PC-3 (cell line): ENCODE data around the gene RAB11FIP4. TPM values are rescaled to one million over a fixed set of nuclear protein-coding genes. Genes with fewer than 3 reads are reported as not detected.

Experiments used
- ATAC-seq: fragments of 200-7000 bp; cut with Tn5 transposase; 2 replicates; pipeline ENCODE4 v1.9.1; 2020; ENCODE audit warnings: mild to moderate bottlenecking, moderate library complexity
- BruUV-seq: library from RNA; stranded (reverse); fragments of 400-500 nt; replicated peaks from 2 replicates; lab custom pipeline; 2021; lab: Mats Ljungman, UMichigan
- CTCF ChIA-PET: fragments of 300-600 bp; sonication (Branson Sonifier 250); formaldehyde crosslinking; loops from one replicate; lab custom pipeline; 2022; ENCODE audit warnings: antibody characterized with exemption; lab: Charles Lee
- POLR2A ChIA-PET: fragments of 300-600 bp; sonication (Branson Sonifier 250); formaldehyde crosslinking; loops from one replicate; lab custom pipeline; 2022; ENCODE audit warnings: antibody characterized with exemption; ENCODE audit not compliant: unreplicated experiment; lab: Charles Lee
- DNase-seq: peaks from one replicate; pipeline ENCODE4 v3.0.0-alpha.2; 2015
- H2AFZ ChIP-seq: fragments of 300-600 bp; sonication (generic); 2 replicates; pipeline ENCODE4 v1.6.0; 2016; ENCODE audit warnings: antibody characterized with exemption, low read length
- H3F3A ChIP-seq: fragments of 300-600 bp; sonication (generic); one replicate; pipeline ENCODE4 v1.6.0; 2017; ENCODE audit warnings: antibody characterized with exemption, low read length, control low read depth, mild to moderate bottlenecking; ENCODE audit not compliant: unreplicated experiment
- H3K27ac ChIP-seq: fragments of 300-600 bp; sonication (generic); 2 replicates; pipeline ENCODE4 v1.5.1; 2016; ENCODE audit warnings: mild to moderate bottlenecking, low read length
- H3K27me3 ChIP-seq: fragments of 300-600 bp; sonication (generic); 2 replicates; pipeline ENCODE4 v1.6.1; 2016; ENCODE audit warnings: low read length, mixed read lengths
- H3K36me3 ChIP-seq: fragments of 300-600 bp; sonication (generic); 2 replicates; pipeline ENCODE4 v1.6.1; 2016; ENCODE audit warnings: low read depth, mixed run types, low read length, mixed read lengths
- H3K4me1 ChIP-seq: fragments of 300-600 bp; sonication (generic); 2 replicates; pipeline ENCODE4 v1.5.1; 2016; ENCODE audit warnings: low read length; ENCODE audit not compliant: insufficient read depth
- H3K4me2 ChIP-seq: fragments of 300-600 bp; sonication (generic); 2 replicates; pipeline ENCODE4 v1.6.0; 2016; ENCODE audit warnings: low read length
- H3K4me3 ChIP-seq: fragments of 300-600 bp; sonication (generic); 2 replicates; pipeline ENCODE4 v1.5.1; 2016; ENCODE audit warnings: mild to moderate bottlenecking, low read length, mixed read lengths
- H3K79me2 ChIP-seq: fragments of 300-600 bp; sonication (generic); 2 replicates; pipeline ENCODE4 v1.6.1; 2017; ENCODE audit warnings: low read length, mixed read lengths
- H3K9ac ChIP-seq: fragments of 300-600 bp; sonication (generic); 2 replicates; pipeline ENCODE4 v1.6.0; 2016; ENCODE audit warnings: mild to moderate bottlenecking, low read length
- H3K9me2 ChIP-seq: fragments of 300-600 bp; sonication (generic); replicated peaks from 2 replicates; pipeline ENCODE4 v1.6.1; 2016; ENCODE audit warnings: mixed run types, low read length, mixed read lengths
- H3K9me3 ChIP-seq: fragments of 300-600 bp; sonication (generic); 2 replicates; pipeline ENCODE4 v1.6.1; 2016; ENCODE audit warnings: low read length, mixed read lengths
- H4K20me1 ChIP-seq: fragments of 300-600 bp; sonication (generic); 2 replicates; pipeline ENCODE4 v1.6.1; 2016; ENCODE audit warnings: low read length, mixed read lengths
- CTCF ChIP-seq: fragments of 300-600 bp; sonication (generic); conservative IDR thresholded peaks from 2 replicates; pipeline ENCODE4 v1.5.1; 2017; ENCODE audit warnings: antibody characterized with exemption, low read depth, mild to moderate bottlenecking, low read length
- EZH2 ChIP-seq: fragments of 300-600 bp; sonication (generic); IDR thresholded peaks from one replicate; pipeline ENCODE4 v1.6.1; 2017; ENCODE audit warnings: antibody characterized with exemption, mild to moderate bottlenecking, low read length; ENCODE audit not compliant: unreplicated experiment
- EZH2phosphoT487 ChIP-seq: fragments of 300-600 bp; sonication (generic); IDR thresholded peaks from 2 replicates; pipeline ENCODE4 v1.6.1; 2018; ENCODE audit warnings: mild to moderate bottlenecking, antibody characterized with exemption, low read length, borderline replicate concordance
- intact Hi-C: fragments of 100-400 bp; cut with micrococcal nuclease; formaldehyde crosslinking; loops from 2 replicates; pipeline ENCODE4 v1.9.0; 2023
- total RNA-seq: library from RNA; depleted of rRNA; stranded (reverse); fragments of >200 nt; gene quantifications from 2 replicates; pipeline ENCODE4 v1.2.3, GENCODE V29; 2014

Gene RAB11FIP4
- total RNA-seq, 1 experiment from 2014 or later: 4.2 TPM

- CTCF ChIA-PET: no interaction called here
- Histone ChIP-seq H3K4me3 (no peak overlapping the region), H3K27ac (peak overlapping the region; percentile 95), H2AFZ (no peak overlapping the region), H3K9me3 (no peaks in the 10 kb centered on the region), H3K9me2 (no peaks in the 10 kb centered on the region), H4K20me1 (no peaks in the 10 kb centered on the region), H3K27me3 (no peaks in the 10 kb centered on the region), H3K79me2 (no peaks in the 10 kb centered on the region), H3F3A (no peaks in the 10 kb centered on the region), H3K4me2 (peak overlapping the region; percentile 37; the same call in 1 of the 2 replicates), H3K9ac (no peak overlapping the region), H3K36me3 (no peaks in the 10 kb centered on the region), H3K4me1 (peaks cover 42% of the 10 kb centered on the region)
- BruUV-seq: no TSS peak
- POLR2A ChIA-PET: no interaction called here
- ATAC-seq (peak; percentile 18), DNase-seq (peak; percentile 87)
- intact Hi-C loops: no loop called here
- TF ChIP-seq EZH2 (no peak), EZH2phosphoT487 (no peak), CTCF (no peak)
Observed at GRCh38 chr17:31579265-31579664, 187.8 kb downstream of the RAB11FIP4 start.

- H3K79me2 ChIP-seq: no peaks in the 10 kb centered on the region
- ChIA-PET CTCF (no interaction called here), POLR2A (no interaction called here)
- peak overlapping the region; percentile 95 for H3K27ac ChIP-seq
- ATAC-seq (no peak), DNase-seq (no peak)
- peak overlapping the region; percentile 32; the same call in 1 of the 2 replicates for H3K4me3 ChIP-seq
- H3K36me3 ChIP-seq: no peaks in the 10 kb centered on the region
- no peak overlapping the region; the same call in 1 of the 2 replicates for H2AFZ ChIP-seq
- intact Hi-C loops: loop anchor here (2.0 kb wide), 1 partner anchor 16 kb away; no protein-coding TSS in a partner anchor
- H3K9me3 ChIP-seq: no peaks in the 10 kb centered on the region
- peaks cover 42% of the 10 kb centered on the region for H3K4me1 ChIP-seq
- no peak for TF ChIP-seq EZH2
- no peak for TF ChIP-seq CTCF
- TF ChIP-seq EZH2phosphoT487: no peak
- no peak overlapping the region for H3K9ac ChIP-seq
- peak overlapping the region; percentile 82 for H3K4me2 ChIP-seq
- H4K20me1 ChIP-seq: no peaks in the 10 kb centered on the region
- no peaks in the 10 kb centered on the region for H3K9me2 ChIP-seq
- BruUV-seq: no TSS peak
- no peaks in the 10 kb centered on the region for H3K27me3 ChIP-seq
- H3F3A ChIP-seq: no peaks in the 10 kb centered on the region
Observed at GRCh38 chr17:31580316-31580705, 188.8 kb downstream of the RAB11FIP4 start.

- CTCF ChIA-PET: interaction anchor here (0.8 kb wide), 1 partner anchor 23 kb away, joined by 3 read pairs; no protein-coding TSS in a partner anchor
- no peaks in the 10 kb centered on the region for H4K20me1 ChIP-seq
Observed at GRCh38 chr17:31580706-31581490, 189.4 kb downstream of the RAB11FIP4 start.

More at GRCh38 chr17:31580706-31581490, 189.4 kb downstream of the RAB11FIP4 start:
- ATAC-seq (peak; percentile 85), DNase-seq (peak; percentile 85)
- Histone ChIP-seq H3K36me3 (no peaks in the 10 kb centered on the region), H3F3A (no peaks in the 10 kb centered on the region), H3K4me1 (peaks cover 42% of the 10 kb centered on the region), H3K9me3 (no peaks in the 10 kb centered on the region), H3K9me2 (no peaks in the 10 kb centered on the region), H3K9ac (peak overlapping the region; percentile 71), H3K4me3 (peak overlapping the region; percentile 50; the same call in 1 of the 2 replicates), H3K27ac (peak overlapping the region; percentile 95), H3K27me3 (no peaks in the 10 kb centered on the region), H3K4me2 (peak overlapping the region; percentile 82), H3K79me2 (no peaks in the 10 kb centered on the region), H2AFZ (peak overlapping the region; percentile 73)
- BruUV-seq: no TSS peak
- POLR2A ChIA-PET: no interaction called here
- TF ChIP-seq EZH2phosphoT487 (no peak), CTCF (no peak), EZH2 (no peak)
- intact Hi-C loops: loop anchor here (2.0 kb wide), 1 partner anchor 16 kb away; no protein-coding TSS in a partner anchor
